Karpas-422 (cell line): ENCODE measurements around the gene NEDD9. TPM values are rescaled to one million over a fixed set of nuclear protein-coding genes. Genes with fewer than 3 reads are reported as not detected.

Source experiments
- DNase-seq: peaks from one replicate; pipeline ENCODE4 v3.0.0-alpha.2; 2015
- H2AFZ ChIP-seq: fragments of 200-600 bp; sonication (generic); 2 replicates; pipeline ENCODE4 v1.6.1; 2014; ENCODE audit warnings: antibody characterized with exemption, low read length, mixed read lengths
- H3K27ac ChIP-seq: fragments of 200-600 bp; sonication (generic); 2 replicates; pipeline ENCODE4 v1.5.1; 2014; ENCODE audit warnings: mild to moderate bottlenecking, low read length, moderate library complexity
- H3K27me3 ChIP-seq: fragments of 200-600 bp; sonication (generic); 2 replicates; pipeline ENCODE4 v1.6.1; 2014; ENCODE audit warnings: low read length, mixed read lengths
- H3K36me3 ChIP-seq: fragments of 200-600 bp; sonication (generic); 2 replicates; pipeline ENCODE4 v1.6.1; 2014; ENCODE audit warnings: low read length, mixed read lengths; ENCODE audit not compliant: insufficient read depth
- H3K4me1 ChIP-seq: fragments of 200-600 bp; sonication (generic); 2 replicates; pipeline ENCODE4 v1.6.1; 2014; ENCODE audit warnings: mild to moderate bottlenecking, low read length, mixed read lengths
- H3K4me2 ChIP-seq: fragments of 200-600 bp; sonication (generic); 2 replicates; pipeline ENCODE4 v1.6.1; 2014; ENCODE audit warnings: low read length, low read depth, mild to moderate bottlenecking; ENCODE audit not compliant: poor library complexity, severe bottlenecking
- H3K4me3 ChIP-seq: fragments of 200-600 bp; sonication (generic); 2 replicates; pipeline ENCODE4 v1.5.1; 2014; ENCODE audit warnings: mild to moderate bottlenecking, antibody characterized with exemption, low read length, mixed read lengths
- H3K79me2 ChIP-seq: fragments of 200-600 bp; sonication (generic); 2 replicates; pipeline ENCODE4 v1.6.1; 2014; ENCODE audit warnings: mild to moderate bottlenecking, low read length, mixed read lengths
- H3K9ac ChIP-seq: fragments of 200-600 bp; sonication (generic); 2 replicates; pipeline ENCODE4 v1.6.0; 2014; ENCODE audit warnings: low read length
- H3K9me2 ChIP-seq: fragments of 200-600 bp; sonication (generic), shearing (Covaris generic); replicated peaks from 2 replicates; pipeline ENCODE4 v1.6.0; 2014; ENCODE audit warnings: mild to moderate bottlenecking, low read length, moderate library complexity; ENCODE audit not compliant: insufficient read depth
- H3K9me3 ChIP-seq: fragments of 300-700, 200-600 bp; sonication (generic); 2 replicates; pipeline ENCODE4 v1.6.1; 2014; ENCODE audit warnings: low read length, mixed read lengths
- H4K20me1 ChIP-seq: fragments of 200-600 bp; sonication (generic); 2 replicates; pipeline ENCODE4 v1.6.1; 2014; ENCODE audit warnings: mild to moderate bottlenecking, antibody characterized with exemption, low read length, low read depth; ENCODE audit not compliant: insufficient read depth
- total RNA-seq: library from RNA; depleted of rRNA; stranded (reverse); fragments of >200 nt; shearing (Covaris generic); gene quantifications from 2 replicates; pipeline ENCODE4 v1.2.3, GENCODE V29; 2014; ENCODE audit warnings: low replicate concordance

The NEDD9 gene
- total RNA-seq, 1 experiment from 2014 or later = 3.8 TPM

DNA sequence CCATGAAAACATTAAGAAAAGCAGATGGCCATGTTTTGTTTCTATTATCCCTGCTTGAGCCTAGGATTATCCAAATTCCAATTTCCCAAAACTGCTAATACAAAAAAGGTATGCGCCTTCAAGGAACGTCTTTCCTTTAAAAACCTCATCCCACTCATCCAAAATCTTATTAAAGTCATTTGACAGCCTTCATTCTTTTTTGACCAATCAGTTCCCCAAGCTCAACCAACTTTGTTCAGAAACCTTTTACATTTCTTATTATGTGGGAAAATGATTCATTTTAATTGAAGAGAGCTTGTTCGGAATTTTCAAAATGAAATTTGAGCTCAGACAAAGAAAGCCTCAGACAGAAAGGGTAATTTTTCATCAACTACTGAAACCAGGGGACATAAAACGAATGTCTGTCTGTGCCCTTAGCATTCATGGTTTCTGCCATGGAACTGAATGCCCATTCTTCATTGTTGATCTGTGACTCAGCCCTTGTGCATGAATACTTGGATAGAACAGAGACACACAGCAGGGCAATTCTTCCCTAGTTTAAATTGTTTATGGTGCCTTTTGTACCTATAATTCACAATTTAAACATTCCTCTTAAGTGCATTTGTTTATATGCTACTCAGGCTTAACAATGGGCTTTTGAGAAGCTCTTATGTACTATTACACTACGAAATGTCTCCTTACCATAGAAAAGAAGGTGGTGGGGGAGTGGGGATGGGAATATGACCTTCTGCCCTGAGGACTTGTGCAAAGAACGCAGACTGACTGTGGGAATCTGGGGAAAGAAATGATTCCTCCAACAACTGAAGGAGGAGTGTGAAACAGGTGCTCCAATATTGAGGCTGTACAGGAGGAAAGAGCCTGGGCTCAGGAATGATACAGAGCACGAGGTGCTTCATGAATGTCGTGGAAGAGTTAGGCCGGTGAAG lies 71.2 kb downstream of the NEDD9 start:
- Histone ChIP-seq H3K79me2 (no peaks in the 10 kb centered on the region), H3K27me3 (no peaks in the 10 kb centered on the region), H3K9me2 (no peaks in the 10 kb centered on the region), H3K4me3 (no peak overlapping the region), H4K20me1 (no peaks in the 10 kb centered on the region), H3K27ac (no peak overlapping the region), H3K9ac (no peak overlapping the region), H3K4me1 (no peaks in the 10 kb centered on the region), H3K4me2 (no peak overlapping the region), H2AFZ (no peak overlapping the region), H3K9me3 (no peaks in the 10 kb centered on the region), H3K36me3 (no peaks in the 10 kb centered on the region)
- DNase-seq = no peak

GRCh38 chr6:11160199-11160598 lies 72.3 kb downstream of the NEDD9 start:
- H4K20me1 ChIP-seq = no peaks in the 10 kb centered on the region
- no peaks in the 10 kb centered on the region for H3K9me2 ChIP-seq
- H3K79me2 ChIP-seq = no peaks in the 10 kb centered on the region
- no peaks in the 10 kb centered on the region for H3K27me3 ChIP-seq
- DNase-seq = no peak
- H3K27ac ChIP-seq = no peak overlapping the region
- H3K4me2 ChIP-seq = no peak overlapping the region
- H3K4me1 ChIP-seq = no peaks in the 10 kb centered on the region
- no peaks in the 10 kb centered on the region for H3K9me3 ChIP-seq
- no peak overlapping the region for H3K9ac ChIP-seq
- no peak overlapping the region for H3K4me3 ChIP-seq
- no peak overlapping the region for H2AFZ ChIP-seq
- no peaks in the 10 kb centered on the region for H3K36me3 ChIP-seq

- H3K4me1 ChIP-seq = no peaks in the 10 kb centered on the region
- no peaks in the 10 kb centered on the region for H3K9me3 ChIP-seq
- no peaks in the 10 kb centered on the region for H3K9me2 ChIP-seq
- H3K4me2 ChIP-seq = no peak overlapping the region
- H4K20me1 ChIP-seq = no peaks in the 10 kb centered on the region
- no peaks in the 10 kb centered on the region for H3K79me2 ChIP-seq
- no peak for DNase-seq
- H3K4me3 ChIP-seq = no peak overlapping the region
- no peak overlapping the region for H3K9ac ChIP-seq
- H2AFZ ChIP-seq = no peak overlapping the region
- H3K27ac ChIP-seq = no peak overlapping the region
- no peaks in the 10 kb centered on the region for H3K27me3 ChIP-seq
- no peaks in the 10 kb centered on the region for H3K36me3 ChIP-seq
Observed at GRCh38 chr6:11155589-11155988, 76.9 kb downstream of the NEDD9 start.

GRCh38 chr6:11153447-11153846 lies 79.0 kb downstream of the NEDD9 start:
- H3K4me3 ChIP-seq = no peak overlapping the region
- H3K4me2 ChIP-seq = no peak overlapping the region
- no peak overlapping the region for H2AFZ ChIP-seq

GRCh38 chr6:11152581-11152980 lies 79.9 kb downstream of the NEDD9 start:
- no peaks in the 10 kb centered on the region for H4K20me1 ChIP-seq
- H3K4me2 ChIP-seq = no peak overlapping the region
- no peaks in the 10 kb centered on the region for H3K27me3 ChIP-seq
- H3K36me3 ChIP-seq = no peaks in the 10 kb centered on the region
- DNase-seq = no peak
- no peak overlapping the region for H3K4me3 ChIP-seq
- no peak overlapping the region for H3K9ac ChIP-seq
- no peaks in the 10 kb centered on the region for H3K9me2 ChIP-seq
- no peaks in the 10 kb centered on the region for H3K9me3 ChIP-seq
- H3K27ac ChIP-seq = no peak overlapping the region
- no peaks in the 10 kb centered on the region for H3K4me1 ChIP-seq
- H3K79me2 ChIP-seq = no peaks in the 10 kb centered on the region
- no peak overlapping the region for H2AFZ ChIP-seq

More at GRCh38 chr6:11153447-11153846, 79.0 kb downstream of the NEDD9 start:
- H4K20me1 ChIP-seq = no peaks in the 10 kb centered on the region
- H3K27ac ChIP-seq = no peak overlapping the region
- no peaks in the 10 kb centered on the region for H3K9me2 ChIP-seq
- H3K79me2 ChIP-seq = no peaks in the 10 kb centered on the region
- no peaks in the 10 kb centered on the region for H3K36me3 ChIP-seq
- DNase-seq = no peak
- no peaks in the 10 kb centered on the region for H3K27me3 ChIP-seq
- H3K9me3 ChIP-seq = no peaks in the 10 kb centered on the region
- no peak overlapping the region for H3K9ac ChIP-seq
- H3K4me1 ChIP-seq = no peaks in the 10 kb centered on the region

- no peak for DNase-seq
- H3K4me2 ChIP-seq = no peak overlapping the region
- H3K4me1 ChIP-seq = no peaks in the 10 kb centered on the region
- no peaks in the 10 kb centered on the region for H3K27me3 ChIP-seq
- no peaks in the 10 kb centered on the region for H3K9me3 ChIP-seq
- H3K4me3 ChIP-seq = no peak overlapping the region
- H2AFZ ChIP-seq = no peak overlapping the region
- no peaks in the 10 kb centered on the region for H3K36me3 ChIP-seq
- H4K20me1 ChIP-seq = no peaks in the 10 kb centered on the region
- no peak overlapping the region for H3K27ac ChIP-seq
- H3K9ac ChIP-seq = no peak overlapping the region
- H3K9me2 ChIP-seq = no peaks in the 10 kb centered on the region
- no peaks in the 10 kb centered on the region for H3K79me2 ChIP-seq
Observed at GRCh38 chr6:11151488-11151887, 81.0 kb downstream of the NEDD9 start.

GRCh38 chr6:11149551-11149950 lies 82.9 kb downstream of the NEDD9 start:
- H3K4me1 ChIP-seq = no peaks in the 10 kb centered on the region
- no peaks in the 10 kb centered on the region for H3K9me2 ChIP-seq
- no peak overlapping the region for H3K27ac ChIP-seq
- no peak overlapping the region for H3K4me2 ChIP-seq
- no peak overlapping the region for H3K9ac ChIP-seq
- H3K36me3 ChIP-seq = no peaks in the 10 kb centered on the region
- no peak for DNase-seq
- H3K4me3 ChIP-seq = no peak overlapping the region
- no peak overlapping the region for H2AFZ ChIP-seq
- no peaks in the 10 kb centered on the region for H3K27me3 ChIP-seq
- H3K9me3 ChIP-seq = no peaks in the 10 kb centered on the region
- no peaks in the 10 kb centered on the region for H3K79me2 ChIP-seq
- no peaks in the 10 kb centered on the region for H4K20me1 ChIP-seq

GRCh38 chr6:11146117-11146826 lies 86.2 kb downstream of the NEDD9 start:
- Histone ChIP-seq H3K79me2 (no peaks in the 10 kb centered on the region), H3K27ac (no peak overlapping the region), H3K27me3 (no peaks in the 10 kb centered on the region), H3K9me3 (no peaks in the 10 kb centered on the region), H3K4me1 (peaks cover under 1% of the 10 kb centered on the region; the same call in 1 of the 2 replicates), H3K4me2 (no peak overlapping the region), H3K4me3 (no peak overlapping the region), H4K20me1 (no peaks in the 10 kb centered on the region), H3K9ac (no peak overlapping the region), H2AFZ (no peak overlapping the region), H3K9me2 (no peaks in the 10 kb centered on the region), H3K36me3 (no peaks in the 10 kb centered on the region)
- no peak for DNase-seq
